Measurements from ENCODE around the gene IFIT3. TPM values are rescaled to one million over a fixed set of nuclear protein-coding genes. Genes with fewer than 3 reads are reported as not detected.

IFIT3 gene
- total and polyA plus RNA-seq, 2 donors: 31.5 to 33.4 TPM

GRCh38 chr10:89369156-89370105 is 41.6 kb downstream of the IFIT3 start:
- Histone ChIP-seq H3K4me3 (ENCODE audit: low read length in 2 of 2) (no peak overlapping the region), H3K27ac (ENCODE audit: low read depth in 1 of 2, low read length in 1 of 2) (no peak overlapping the region), H3K9me3 (ENCODE audit: control insufficient read depth in 2 of 2, insufficient read depth in 1 of 2, low read length in 1 of 2) (no peaks in the 10 kb centered on the region), H3K36me3 (ENCODE audit: control insufficient read depth in 2 of 2, insufficient read depth in 2 of 2, low read length in 1 of 2) (no peaks in the 10 kb centered on the region), H3K4me1 (ENCODE audit: control insufficient read depth in 2 of 2, insufficient read depth in 2 of 2, low read length in 2 of 2) (peaks cover 0 to 3% of the 10 kb centered on the region in 2 donors), H3K27me3 (ENCODE audit: control insufficient read depth in 2 of 2, insufficient read depth in 1 of 2, low read length in 1 of 2) (no peaks in the 10 kb centered on the region)
- peak in 1 of 9 donors; percentile 42 for DNase-seq (ENCODE audit: low read depth in 6 of 9, low spot score in 9 of 9)
- WGBS: 79% methylated on average over 5 of the region's 5 CpGs

- no peaks in the 10 kb centered on the region for H3K9me3 ChIP-seq (ENCODE audit: control insufficient read depth in 2 of 2, insufficient read depth in 1 of 2, low read length in 1 of 2)
- no peak overlapping the region for H3K4me3 ChIP-seq (ENCODE audit: low read length in 2 of 2)
- H3K27me3 ChIP-seq (ENCODE audit: control insufficient read depth in 2 of 2, insufficient read depth in 1 of 2, low read length in 1 of 2): no peaks in the 10 kb centered on the region
- no peak for DNase-seq (ENCODE audit: low read depth in 6 of 9, low spot score in 9 of 9)
- peaks cover 0 to 6% of the 10 kb centered on the region in 2 donors for H3K4me1 ChIP-seq (ENCODE audit: control insufficient read depth in 2 of 2, insufficient read depth in 2 of 2, low read length in 2 of 2)
- H3K36me3 ChIP-seq (ENCODE audit: control insufficient read depth in 2 of 2, insufficient read depth in 2 of 2, low read length in 1 of 2): no peaks in the 10 kb centered on the region
- no peak overlapping the region for H3K27ac ChIP-seq (ENCODE audit: low read depth in 1 of 2, low read length in 1 of 2)
These were observed 43.3 kb downstream of the IFIT3 start for GRCh38 chr10:89371079-89371478.

- H3K27me3 ChIP-seq (ENCODE audit: control insufficient read depth in 2 of 2, insufficient read depth in 1 of 2, low read length in 1 of 2): no peaks in the 10 kb centered on the region
- no peak overlapping the region for H3K27ac ChIP-seq (ENCODE audit: low read depth in 1 of 2, low read length in 1 of 2)
- DNase-seq (ENCODE audit: low read depth in 6 of 9, low spot score in 9 of 9): no peak
- no peak overlapping the region for H3K4me3 ChIP-seq (ENCODE audit: low read length in 2 of 2)
- H3K9me3 ChIP-seq (ENCODE audit: control insufficient read depth in 2 of 2, insufficient read depth in 1 of 2, low read length in 1 of 2): no peaks in the 10 kb centered on the region
- H3K4me1 ChIP-seq (ENCODE audit: control insufficient read depth in 2 of 2, insufficient read depth in 2 of 2, low read length in 2 of 2): peaks cover 0 to 6% of the 10 kb centered on the region in 2 donors
- 67% methylated on average over 3 of the region's 3 CpGs for WGBS
- H3K36me3 ChIP-seq (ENCODE audit: control insufficient read depth in 2 of 2, insufficient read depth in 2 of 2, low read length in 1 of 2): no peaks in the 10 kb centered on the region
These were observed 44.2 kb downstream of the IFIT3 start for GRCh38 chr10:89371987-89372386.

- Histone ChIP-seq H3K27me3 (ENCODE audit: control insufficient read depth in 2 of 2, insufficient read depth in 1 of 2, low read length in 1 of 2) (no peaks in the 10 kb centered on the region), H3K9me3 (ENCODE audit: control insufficient read depth in 2 of 2, insufficient read depth in 1 of 2, low read length in 1 of 2) (no peaks in the 10 kb centered on the region), H3K27ac (ENCODE audit: low read depth in 1 of 2, low read length in 1 of 2) (peak overlapping the region; percentile 5 to 47), H3K4me3 (ENCODE audit: low read length in 2 of 2) (no peak overlapping the region), H3K36me3 (ENCODE audit: control insufficient read depth in 2 of 2, insufficient read depth in 2 of 2, low read length in 1 of 2) (no peaks in the 10 kb centered on the region), H3K4me1 (ENCODE audit: control insufficient read depth in 2 of 2, insufficient read depth in 2 of 2, low read length in 2 of 2) (peaks cover 0 to 5% of the 10 kb centered on the region in 2 donors)
- no peak for DNase-seq (ENCODE audit: low read depth in 6 of 9, low spot score in 9 of 9)
- 89% methylated on average over 3 of the region's 3 CpGs for whole genome bisulfite sequencing
These were observed 46.3 kb downstream of the IFIT3 start for GRCh38 chr10:89373916-89374711.

- no peak for DNase-seq (ENCODE audit: low read depth in 6 of 9, low spot score in 9 of 9)
These were observed 46.9 kb downstream of the IFIT3 start for GRCh38 chr10:89374713-89375141.

GRCh38 chr10:89377705-89378637 is 50.2 kb downstream of the IFIT3 start, which contains the start of gene IFIT1B:
TSS of gene IFIT1B (plus strand) at chr10:89378056. CDS start at chr10:89378136, 80 bp downstream.
- WGBS: 96% methylated on average over 5 of the region's 5 CpGs

More at GRCh38 chr10:89374713-89375141, 46.9 kb downstream of the IFIT3 start:
- H3K27ac ChIP-seq (ENCODE audit: low read depth in 1 of 2, low read length in 1 of 2): peak overlapping the region in 1 of 2 donors; percentile 47
- H3K27me3 ChIP-seq (ENCODE audit: control insufficient read depth in 2 of 2, insufficient read depth in 1 of 2, low read length in 1 of 2): no peaks in the 10 kb centered on the region
- H3K9me3 ChIP-seq (ENCODE audit: control insufficient read depth in 2 of 2, insufficient read depth in 1 of 2, low read length in 1 of 2): no peaks in the 10 kb centered on the region
- no peak overlapping the region for H3K4me3 ChIP-seq (ENCODE audit: low read length in 2 of 2)
- peaks cover 0 to 3% of the 10 kb centered on the region in 2 donors for H3K4me1 ChIP-seq (ENCODE audit: control insufficient read depth in 2 of 2, insufficient read depth in 2 of 2, low read length in 2 of 2)
- H3K36me3 ChIP-seq (ENCODE audit: control insufficient read depth in 2 of 2, insufficient read depth in 2 of 2, low read length in 1 of 2): no peaks in the 10 kb centered on the region

GRCh38 chr10:89379103-89379502 is 51.3 kb downstream of the IFIT3 start:
- Histone ChIP-seq H3K27me3 (ENCODE audit: control insufficient read depth in 2 of 2, insufficient read depth in 1 of 2, low read length in 1 of 2) (no peaks in the 10 kb centered on the region), H3K4me1 (ENCODE audit: control insufficient read depth in 2 of 2, insufficient read depth in 2 of 2, low read length in 2 of 2) (peaks cover 0 to 3% of the 10 kb centered on the region in 2 donors), H3K27ac (ENCODE audit: low read depth in 1 of 2, low read length in 1 of 2) (no peak overlapping the region), H3K36me3 (ENCODE audit: control insufficient read depth in 2 of 2, insufficient read depth in 2 of 2, low read length in 1 of 2) (no peaks in the 10 kb centered on the region), H3K4me3 (ENCODE audit: low read length in 2 of 2) (no peak overlapping the region), H3K9me3 (ENCODE audit: control insufficient read depth in 2 of 2, insufficient read depth in 1 of 2, low read length in 1 of 2) (no peaks in the 10 kb centered on the region)
- DNase-seq (ENCODE audit: low read depth in 6 of 9, low spot score in 9 of 9): no peak

More at GRCh38 chr10:89377705-89378637, 50.2 kb downstream of the IFIT3 start, which contains the start of gene IFIT1B:
- Histone ChIP-seq H3K4me3 (ENCODE audit: low read length in 2 of 2) (no peak within 1 kb of the TSS), H3K9me3 (ENCODE audit: control insufficient read depth in 2 of 2, insufficient read depth in 1 of 2, low read length in 1 of 2) (no peaks in the 10 kb centered on the region), H3K36me3 (ENCODE audit: control insufficient read depth in 2 of 2, insufficient read depth in 2 of 2, low read length in 1 of 2) (no peaks in the 10 kb centered on the region), H3K4me1 (ENCODE audit: control insufficient read depth in 2 of 2, insufficient read depth in 2 of 2, low read length in 2 of 2) (peaks cover 0 to 3% of the 10 kb centered on the region in 2 donors), H3K27me3 (ENCODE audit: control insufficient read depth in 2 of 2, insufficient read depth in 1 of 2, low read length in 1 of 2) (no peaks in the 10 kb centered on the region), H3K27ac (ENCODE audit: low read depth in 1 of 2, low read length in 1 of 2) (no peak within 1 kb of the TSS)
- DNase-seq (ENCODE audit: low read depth in 6 of 9, low spot score in 9 of 9): no peak

- no peak overlapping the region for H3K4me3 ChIP-seq (ENCODE audit: low read length in 2 of 2)
- 99% methylated on average over 1 of the region's 1 CpG for WGBS
- no peaks in the 10 kb centered on the region for H3K27me3 ChIP-seq (ENCODE audit: control insufficient read depth in 2 of 2, insufficient read depth in 1 of 2, low read length in 1 of 2)
- no peaks in the 10 kb centered on the region for H3K9me3 ChIP-seq (ENCODE audit: control insufficient read depth in 2 of 2, insufficient read depth in 1 of 2, low read length in 1 of 2)
- no peaks in the 10 kb centered on the region for H3K4me1 ChIP-seq (ENCODE audit: control insufficient read depth in 2 of 2, insufficient read depth in 2 of 2, low read length in 2 of 2)
- H3K27ac ChIP-seq (ENCODE audit: low read depth in 1 of 2, low read length in 1 of 2): no peak overlapping the region
- no peak for DNase-seq (ENCODE audit: low read depth in 6 of 9, low spot score in 9 of 9)
- no peaks in the 10 kb centered on the region for H3K36me3 ChIP-seq (ENCODE audit: control insufficient read depth in 2 of 2, insufficient read depth in 2 of 2, low read length in 1 of 2)
These were observed 55.0 kb downstream of the IFIT3 start for GRCh38 chr10:89382757-89383156.

Data from thymus (tissue), 11 donors.